OCI-LY3 (cell line): Measurements from ENCODE around the gene EBI3.

Source experiments
- CTCF ChIP-seq: fragments of 200-600, 300-600 bp; sonication (generic); IDR thresholded peaks from 2 replicates; pipeline ENCODE4 v1.5.1; 2014; ENCODE audit warnings: antibody characterized with exemption, low read length, low read depth
- EZH2phosphoT487 ChIP-seq: fragments of 200-600 bp; shearing (Covaris generic); IDR thresholded peaks from 2 replicates; pipeline ENCODE4 v1.6.1; 2018; ENCODE audit warnings: antibody characterized with exemption, mixed run types, low read depth

- TF ChIP-seq CTCF (peak; percentile 20; the same call in 1 of the 2 replicates), EZH2phosphoT487 (no peak)
Observed at GRCh38 chr19:4256563-4256962, 27.2 kb downstream of the EBI3 start.
